Left ventricle myocardium inferior (tissue), 1 donor: Measurements from ENCODE around the gene FKBP14. TPM values are rescaled to one million over a fixed set of nuclear protein-coding genes. Genes with fewer than 3 reads are reported as not detected.

Experiments used
- DNase-seq: peaks from one replicate; pipeline ENCODE4 v3.0.0-alpha.2; 2020
- H3K27ac ChIP-seq: fragments of 200-600 bp; replicated peaks from 2 replicates; pipeline ENCODE4 v1.8.0; 2021
- H3K27me3 ChIP-seq: fragments of 200-600 bp; 2 replicates; pipeline ENCODE4 v1.8.0; 2021; ENCODE audit warnings: low read depth
- H3K36me3 ChIP-seq: fragments of 200-600 bp; 2 replicates; pipeline ENCODE4 v1.8.0; 2021
- H3K4me1 ChIP-seq: fragments of 200-600 bp; 2 replicates; pipeline ENCODE4 v1.8.0; 2021
- H3K4me3 ChIP-seq: fragments of 200-600 bp; 2 replicates; pipeline ENCODE4 v1.8.0; 2021; ENCODE audit warnings: mild to moderate bottlenecking, moderate library complexity
- H3K9me3 ChIP-seq: fragments of 200-600 bp; replicated peaks from 2 replicates; pipeline ENCODE4 v1.8.0; 2021
- intact Hi-C: fragments of 100-400 bp; cut with micrococcal nuclease; formaldehyde crosslinking; loops from one replicate; pipeline ENCODE4 v1.11.0; 2022
- long read RNA-seq: library from polyadenylated mRNA; unstranded; transcript quantifications from one replicate; pipeline ENCODE4 v2.0.0, GENCODE V29; 2021
- total RNA-seq: library from RNA; stranded (reverse); fragmentation: NEBNext Ultra II Directional; extraction: Animal tissue kit (Norgen Biotek cat#: 25700); gene quantifications from one replicate; pipeline ENCODE4 v1.2.1, GENCODE V29; 2021
- TF ChIP-seq, protein P1 (sequence below): fragments of 200-600 bp; IDR thresholded peaks from 2 replicates; pipeline ENCODE4 v1.8.0; 2021; ENCODE audit warnings: antibody characterized with exemption, mild to moderate bottlenecking, borderline replicate concordance
- donor health status: DM: no; HTN: yes; CAD: no; lungs with severe emphysema.

The FKBP14 gene, protein sequence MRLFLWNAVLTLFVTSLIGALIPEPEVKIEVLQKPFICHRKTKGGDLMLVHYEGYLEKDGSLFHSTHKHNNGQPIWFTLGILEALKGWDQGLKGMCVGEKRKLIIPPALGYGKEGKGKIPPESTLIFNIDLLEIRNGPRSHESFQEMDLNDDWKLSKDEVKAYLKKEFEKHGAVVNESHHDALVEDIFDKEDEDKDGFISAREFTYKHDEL
- 12.0 TPM for total RNA-seq
- long read RNA-seq, full-length matches to known transcripts: 11 of 15 reads
- long read RNA-seq, partial matches to known transcripts: 0 of 15 reads
- long read RNA-seq, other reads (novel, unspliced or antisense): 4 of 15 reads

DNA sequence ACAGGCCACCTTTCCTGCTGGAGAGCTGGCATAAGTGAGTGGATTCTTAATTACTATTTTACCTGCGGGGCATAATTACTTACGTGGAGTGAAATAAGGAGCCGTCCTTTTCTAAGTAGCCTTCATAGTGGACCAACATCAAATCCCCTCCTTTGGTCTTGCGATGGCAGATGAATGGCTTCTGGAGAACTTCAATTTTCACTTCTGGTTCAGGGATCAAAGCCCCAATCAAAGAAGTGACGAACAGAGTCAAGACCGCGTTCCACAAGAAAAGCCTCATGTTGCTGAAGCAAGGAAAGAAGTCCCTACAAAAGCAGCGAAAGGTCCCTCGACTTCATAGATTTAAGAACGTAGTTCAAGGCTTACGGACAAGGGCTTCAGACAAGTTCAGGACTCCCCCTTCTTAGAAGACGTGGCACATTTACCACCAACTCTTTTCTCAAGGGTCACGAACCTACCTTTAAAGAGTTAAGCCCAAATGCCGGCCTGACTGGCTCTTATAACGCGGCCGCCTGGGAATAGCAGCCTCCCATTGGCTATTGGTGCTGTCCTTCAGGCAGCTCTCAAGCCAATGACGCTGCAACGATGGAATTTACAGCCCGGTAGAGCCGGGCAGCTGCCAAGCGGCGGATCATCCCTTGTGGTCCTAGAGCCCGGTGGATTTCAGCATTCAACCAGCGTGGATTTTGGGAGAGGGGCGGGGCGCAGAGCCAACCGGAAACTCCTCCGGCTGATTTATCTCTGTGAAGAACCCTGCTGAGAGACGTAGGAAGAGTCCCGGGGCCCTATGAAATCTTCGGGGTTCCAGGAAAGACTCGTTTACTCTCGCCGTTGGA is at the start of gene FKBP14:
FKBP14 (minus strand) TSS at position 474 of the 836 bp plus-strand sequence; CDS start at position 280, 194 bp downstream.
- Histone ChIP-seq H3K4me3 (peak within 1 kb of the TSS; percentile 95), H3K9me3 (no peaks in the 10 kb centered on the region), H3K4me1 (peaks cover 58% of the 10 kb centered on the region), H3K27ac (peak within 1 kb of the TSS; percentile 94), H3K36me3 (no peaks in the 10 kb centered on the region), H3K27me3 (no peaks in the 10 kb centered on the region)
- intact Hi-C loops: no loop called here
- DNase-seq: peak; percentile 97
- TF ChIP-seq, protein P1, sequence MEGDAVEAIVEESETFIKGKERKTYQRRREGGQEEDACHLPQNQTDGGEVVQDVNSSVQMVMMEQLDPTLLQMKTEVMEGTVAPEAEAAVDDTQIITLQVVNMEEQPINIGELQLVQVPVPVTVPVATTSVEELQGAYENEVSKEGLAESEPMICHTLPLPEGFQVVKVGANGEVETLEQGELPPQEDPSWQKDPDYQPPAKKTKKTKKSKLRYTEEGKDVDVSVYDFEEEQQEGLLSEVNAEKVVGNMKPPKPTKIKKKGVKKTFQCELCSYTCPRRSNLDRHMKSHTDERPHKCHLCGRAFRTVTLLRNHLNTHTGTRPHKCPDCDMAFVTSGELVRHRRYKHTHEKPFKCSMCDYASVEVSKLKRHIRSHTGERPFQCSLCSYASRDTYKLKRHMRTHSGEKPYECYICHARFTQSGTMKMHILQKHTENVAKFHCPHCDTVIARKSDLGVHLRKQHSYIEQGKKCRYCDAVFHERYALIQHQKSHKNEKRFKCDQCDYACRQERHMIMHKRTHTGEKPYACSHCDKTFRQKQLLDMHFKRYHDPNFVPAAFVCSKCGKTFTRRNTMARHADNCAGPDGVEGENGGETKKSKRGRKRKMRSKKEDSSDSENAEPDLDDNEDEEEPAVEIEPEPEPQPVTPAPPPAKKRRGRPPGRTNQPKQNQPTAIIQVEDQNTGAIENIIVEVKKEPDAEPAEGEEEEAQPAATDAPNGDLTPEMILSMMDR: no peak

DNA sequence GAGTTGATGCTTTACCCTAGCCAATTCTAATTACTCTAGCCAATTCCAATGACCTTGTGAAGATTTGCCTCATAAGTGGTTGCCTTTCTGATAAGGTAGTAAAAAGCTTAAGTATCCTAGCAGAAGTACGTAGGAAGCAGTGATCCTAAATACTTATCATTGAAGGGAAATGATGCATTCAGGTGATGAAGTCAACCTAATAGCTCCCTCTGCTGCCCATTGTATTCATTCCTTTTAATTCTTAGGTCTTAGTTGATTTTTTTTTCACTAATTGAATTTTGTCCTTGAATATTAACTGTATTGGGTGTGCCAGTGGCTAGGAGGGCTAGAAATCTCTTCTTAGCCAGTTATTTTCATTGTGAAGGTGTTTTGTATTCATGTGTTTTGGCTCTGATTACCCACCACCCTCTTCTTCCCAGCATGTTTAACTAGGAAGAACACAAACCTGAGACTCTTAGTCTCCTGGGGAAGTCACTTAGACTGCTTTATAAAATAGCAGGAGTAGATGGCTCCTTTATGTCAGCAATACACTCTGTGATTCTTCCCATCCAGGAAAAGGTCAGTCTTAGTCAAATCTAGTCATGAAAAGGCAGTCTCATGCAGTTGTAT is 48.0 kb upstream of the FKBP14 start:
- no peak overlapping the region for H3K4me3 ChIP-seq
- H3K27me3 ChIP-seq: no peaks in the 10 kb centered on the region
- DNase-seq: no peak
- H3K4me1 ChIP-seq: peaks cover 7% of the 10 kb centered on the region
- H3K9me3 ChIP-seq: no peaks in the 10 kb centered on the region
- H3K27ac ChIP-seq: no peak overlapping the region
- intact Hi-C loops: no loop called here
- TF ChIP-seq, protein P1: peak; percentile 53
- peaks cover 22% of the 10 kb centered on the region for H3K36me3 ChIP-seq

DNA sequence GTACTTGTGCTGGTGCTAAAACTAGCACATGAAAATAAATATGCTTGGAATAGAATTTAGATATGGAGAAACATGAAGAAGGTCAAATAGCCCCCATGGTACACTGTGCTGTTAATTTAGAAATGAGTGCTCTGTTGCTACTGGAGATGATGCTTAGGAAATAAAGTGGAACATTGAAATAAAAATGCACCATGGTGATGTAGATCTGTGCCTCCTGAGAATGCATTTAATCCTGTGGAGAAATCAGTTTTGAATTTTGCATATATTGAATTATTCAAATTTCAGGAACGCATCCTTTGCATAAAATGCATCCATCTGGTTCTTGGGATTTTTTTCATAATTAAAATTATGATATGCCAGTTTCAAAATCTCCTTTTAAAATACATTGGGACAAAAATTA is 46.2 kb upstream of the FKBP14 start:
- Histone ChIP-seq H3K9me3 (no peaks in the 10 kb centered on the region), H3K4me3 (no peak overlapping the region), H3K4me1 (peaks cover 25% of the 10 kb centered on the region), H3K27ac (no peak overlapping the region), H3K36me3 (peaks cover 10% of the 10 kb centered on the region), H3K27me3 (no peaks in the 10 kb centered on the region)
- intact Hi-C loops: no loop called here
- DNase-seq: no peak
- TF ChIP-seq, protein P1: no peak

DNA sequence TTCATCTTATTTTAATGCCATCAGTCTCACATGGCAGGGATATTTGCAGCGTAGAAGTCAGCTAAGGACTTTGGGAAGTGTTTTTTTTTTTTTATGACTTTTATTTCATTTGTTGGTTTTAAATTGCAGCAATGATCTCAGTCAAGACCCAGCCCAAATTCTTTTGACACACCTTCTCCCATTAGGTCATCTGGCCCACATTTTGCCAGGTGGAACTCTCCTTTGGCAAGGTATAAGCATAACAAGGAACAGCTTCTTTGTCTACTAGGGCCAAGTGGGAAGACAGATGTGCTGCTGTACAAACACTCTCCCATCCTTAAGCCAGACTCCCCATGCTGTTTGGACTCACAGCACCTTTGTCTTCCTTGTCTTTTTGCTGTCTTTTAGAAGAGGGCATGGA is 43.5 kb upstream of the FKBP14 start:
- intact Hi-C loops: no loop called here
- Histone ChIP-seq H3K4me1 (peaks cover 26% of the 10 kb centered on the region), H3K27me3 (no peaks in the 10 kb centered on the region), H3K9me3 (no peaks in the 10 kb centered on the region), H3K27ac (no peak overlapping the region), H3K36me3 (peaks cover 15% of the 10 kb centered on the region), H3K4me3 (no peak overlapping the region)
- DNase-seq: no peak
- TF ChIP-seq, protein P1: no peak

DNA sequence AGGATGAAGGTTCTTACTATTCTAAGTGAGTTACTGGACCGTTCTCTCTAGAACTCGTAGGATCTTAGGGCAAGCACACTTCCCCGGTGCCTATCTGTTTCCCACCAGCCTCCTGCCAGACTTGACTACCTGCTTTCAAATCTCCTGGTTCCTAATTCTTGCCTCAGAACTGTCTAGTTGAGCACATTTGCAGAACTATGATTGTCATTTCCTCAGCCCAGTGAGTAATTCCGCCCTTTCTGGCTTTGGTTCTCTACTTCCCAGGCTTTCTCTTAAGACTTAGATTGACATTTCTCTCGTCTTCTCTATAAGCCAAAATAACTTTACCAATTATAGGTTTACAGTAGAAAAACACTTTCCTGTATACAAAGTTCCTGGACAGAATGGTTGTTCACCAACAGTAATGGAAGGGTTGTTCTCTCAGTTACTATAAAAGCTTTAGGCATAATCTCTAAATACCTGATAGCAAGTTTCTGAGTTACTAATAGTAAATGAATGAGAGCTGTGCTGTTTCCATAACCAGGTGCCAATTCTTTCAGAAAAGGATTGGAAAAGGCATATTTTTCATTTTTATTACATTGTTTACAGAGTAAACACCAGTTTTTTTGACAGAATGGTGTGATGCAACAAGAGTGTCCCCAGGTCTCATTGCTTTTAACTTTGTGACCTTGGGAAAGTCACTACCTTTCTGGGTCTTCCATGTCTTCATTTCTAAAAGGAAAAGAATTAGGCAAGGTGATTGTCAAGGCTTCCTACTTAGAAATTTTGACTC is 42.8 kb upstream of the FKBP14 start:
- H3K27ac ChIP-seq: no peak overlapping the region
- peaks cover 15% of the 10 kb centered on the region for H3K36me3 ChIP-seq
- no peak for DNase-seq
- TF ChIP-seq, protein P1: no peak
- no peaks in the 10 kb centered on the region for H3K9me3 ChIP-seq
- peaks cover 26% of the 10 kb centered on the region for H3K4me1 ChIP-seq
- H3K27me3 ChIP-seq: no peaks in the 10 kb centered on the region
- intact Hi-C loops: no loop called here
- no peak overlapping the region for H3K4me3 ChIP-seq
